ENCODE results near the gene CARD10. TPM values are rescaled to one million over a fixed set of nuclear protein-coding genes. Genes with fewer than 3 reads are reported as not detected.

Gene CARD10
- total RNA-seq, 1 experiment from 2014 or later = 17.7 TPM

- Histone ChIP-seq H3K27me3 (ENCODE audit: insufficient read depth, low read length) (peaks cover 3% of the 10 kb centered on the region; the same call in 1 of the 2 replicates), H3K56ac (ENCODE audit: insufficient read length, low read depth, low read length) (no peak within 1 kb of the TSS), H2BK15ac (ENCODE audit: low read depth, low read length) (no peak within 1 kb of the TSS), H2BK12ac (ENCODE audit: insufficient read length, low read depth, low read length) (no peak within 1 kb of the TSS), H3K79me1 (ENCODE audit: insufficient read depth, low read depth, low read length, poor library complexity, severe bottlenecking) (no peaks in the 10 kb centered on the region), H3K23ac (ENCODE audit: insufficient read length, low read depth, low read length) (no peak within 1 kb of the TSS), H3K4me2 (ENCODE audit: insufficient read depth, insufficient read length, low read length) (peak within 1 kb of the TSS; percentile 54), H2AK5ac (ENCODE audit: insufficient read length, low read length) (no peak within 1 kb of the TSS), H3K23me2 (ENCODE audit: insufficient read length, low read depth, low read length, poor library complexity, severe bottlenecking) (peaks cover 13% of the 10 kb centered on the region), H3K79me2 (ENCODE audit: insufficient read depth, low read length) (no peaks in the 10 kb centered on the region; the same call in 1 of the 2 replicates), H3K4me1 (ENCODE audit: insufficient read depth, low read length) (peaks cover 7% of the 10 kb centered on the region; the same call in 1 of the 2 replicates), H2BK120ac (ENCODE audit: low read depth, low read length, poor library complexity, severe bottlenecking) (no peak within 1 kb of the TSS), H4K20me1 (ENCODE audit: control insufficient read depth, insufficient read depth, insufficient read length) (no peaks in the 10 kb centered on the region), H3K14ac (ENCODE audit: insufficient read depth, low read length) (no peak within 1 kb of the TSS; the same call in 1 of the 2 replicates), H3K9me3 (ENCODE audit: control insufficient read depth, low read depth, low read length) (no peaks in the 10 kb centered on the region), H4K8ac (replicated peaks; ENCODE audit: insufficient read length, low read depth, low read length) (no peak within 1 kb of the TSS), H4K5ac (ENCODE audit: insufficient read length, low read depth, low read length) (no peak within 1 kb of the TSS), H3K9ac (ENCODE audit: extremely low read depth, insufficient read length, low read length) (no peak within 1 kb of the TSS), H3T11ph (ENCODE audit: low read length) (no peak within 1 kb of the TSS), H4K91ac (ENCODE audit: insufficient read length, low read depth, low read length) (no peak within 1 kb of the TSS), H2BK20ac (ENCODE audit: low read depth, low read length, poor library complexity, severe bottlenecking) (no peak within 1 kb of the TSS), H3K4ac (ENCODE audit: low read depth, low read length) (no peak within 1 kb of the TSS), H2BK5ac (ENCODE audit: insufficient read length, low read length) (no peak within 1 kb of the TSS), H3K18ac (ENCODE audit: insufficient read length, low read depth, low read length) (no peak within 1 kb of the TSS), H2AFZ (ENCODE audit: low read length) (no peak within 1 kb of the TSS), H3K27ac (ENCODE audit: insufficient read length, low read depth, low read length) (no peak within 1 kb of the TSS)
- peak; percentile 47 for DNase-seq
- Mint-ChIP-seq H3K27me3 (ENCODE audit: low read depth) (peaks cover 57% of the 10 kb centered on the region), H3K9me3 (no peaks in the 10 kb centered on the region; a peak in 1 of 5 replicates), H3K4me3 (peak within 1 kb of the TSS; percentile 73 to 83), H3K27ac (peak within 1 kb of the TSS in 1 of 3 experiments; percentile 35; a peak in 1 of 7 replicates), H3K4me1 (peaks cover 53 to 58% of the 10 kb centered on the region in 2 experiments), H3K36me3 (ENCODE audit: insufficient read depth in 1 of 3, low read depth in 3 of 3) (peaks cover 0 to 2% (median 0%) of the 10 kb centered on the region in 3 experiments; a peak in 1 of 7 replicates)
- no peak for TF ChIP-seq CTCF (conservative IDR thresholded peaks at IDR 0.05)
- no CpG with 5 or more reads among the region's 76 CpGs for WGBS (ENCODE audit: extremely low coverage, insufficient read length, low lambda C conversion rate)
These were observed 40.8 kb upstream of the CARD10 start, which contains the start of gene CDC42EP1 for GRCh38 chr22:37559901-37560607. CDC42EP1 (plus strand) TSS chr22:37560480; CDS start chr22:37566350, 5,870 bp downstream.
